ENCODE measurements around the gene GDPD5. TPM values are rescaled to one million over a fixed set of nuclear protein-coding genes. Genes with fewer than 3 reads are reported as not detected.

The GDPD5 gene
- total RNA-seq, 1 donor from 2014 or later, result 7.5 TPM

- peak; percentile 86 for DNase-seq
Observed at GRCh38 chr11:75445315-75445953, 80.3 kb downstream of the GDPD5 start.

GRCh38 chr11:75443043-75443442, 82.7 kb downstream of the GDPD5 start:
- no peak for DNase-seq

DNA sequence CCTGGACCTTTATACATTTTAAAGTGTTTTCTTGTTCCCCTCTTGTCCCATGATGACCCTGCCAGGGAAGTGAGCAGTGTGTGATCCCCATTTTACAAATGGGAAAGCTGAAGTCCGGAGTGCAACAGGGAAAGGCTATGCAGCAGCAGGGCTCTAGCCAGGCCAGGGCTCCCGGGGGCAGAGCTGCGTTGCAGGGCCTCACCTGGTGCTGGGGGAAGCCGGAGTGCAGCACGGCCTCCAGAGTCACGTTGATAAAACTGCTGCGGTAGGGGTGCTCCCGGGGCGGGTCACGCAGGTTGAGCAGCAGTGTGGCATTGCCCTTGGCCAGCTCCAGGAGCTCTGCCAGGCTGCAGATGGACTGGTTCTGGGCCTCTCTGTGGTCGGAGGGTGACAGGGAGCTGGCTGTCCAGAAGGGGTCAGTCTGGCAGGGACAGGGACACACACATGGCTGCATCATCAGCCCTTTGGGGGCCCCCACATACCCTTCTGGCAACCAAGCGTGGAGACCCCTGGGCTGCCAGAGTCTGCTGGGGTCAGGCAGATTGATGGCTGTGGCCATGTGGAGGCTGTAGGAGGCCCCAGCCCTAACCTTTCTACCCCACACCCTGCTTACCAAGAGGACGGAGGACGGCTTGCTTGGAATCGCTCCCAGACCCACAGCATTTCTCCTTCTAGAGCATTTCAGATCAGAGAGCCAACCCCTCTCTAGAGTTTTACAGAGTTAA, 83.4 kb downstream of the GDPD5 start:
- DNase-seq, result no peak

- no peak for DNase-seq
Observed at GRCh38 chr11:75441804-75442132, 84.0 kb downstream of the GDPD5 start.

- DNase-seq, result no peak
Observed at GRCh38 chr11:75440960-75441803, 84.6 kb downstream of the GDPD5 start.

DNA sequence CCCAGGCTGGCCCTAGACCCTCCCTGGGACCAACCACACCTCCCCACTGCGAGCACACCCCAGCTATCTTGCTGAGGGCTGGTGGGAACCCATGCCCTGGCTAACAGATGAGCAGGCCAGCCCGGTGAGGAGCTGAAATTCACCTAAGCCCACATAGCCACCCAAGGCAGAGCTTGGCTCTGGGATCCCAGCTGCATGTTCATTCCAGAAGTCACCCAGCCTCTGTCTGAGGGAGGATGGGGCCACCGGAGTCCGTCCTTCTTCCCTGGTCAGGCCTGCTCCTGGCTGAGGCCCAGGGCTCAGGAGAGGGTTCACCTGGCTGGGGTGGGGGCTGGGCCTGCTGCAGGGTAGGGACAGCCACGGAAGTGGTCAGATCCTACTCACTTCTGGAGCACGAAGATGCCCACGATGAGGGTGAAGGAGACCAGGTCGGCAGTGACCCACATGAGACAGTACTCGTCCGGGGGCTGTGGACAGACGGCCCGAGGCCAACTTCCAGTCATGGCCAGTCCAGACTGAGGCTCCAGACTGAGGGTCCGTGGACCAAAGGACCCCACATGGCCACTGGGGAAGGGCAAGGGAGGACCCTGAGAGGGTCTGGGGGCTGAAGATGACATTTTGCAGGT, 86.1 kb downstream of the GDPD5 start:
- DNase-seq, result no peak

DNA sequence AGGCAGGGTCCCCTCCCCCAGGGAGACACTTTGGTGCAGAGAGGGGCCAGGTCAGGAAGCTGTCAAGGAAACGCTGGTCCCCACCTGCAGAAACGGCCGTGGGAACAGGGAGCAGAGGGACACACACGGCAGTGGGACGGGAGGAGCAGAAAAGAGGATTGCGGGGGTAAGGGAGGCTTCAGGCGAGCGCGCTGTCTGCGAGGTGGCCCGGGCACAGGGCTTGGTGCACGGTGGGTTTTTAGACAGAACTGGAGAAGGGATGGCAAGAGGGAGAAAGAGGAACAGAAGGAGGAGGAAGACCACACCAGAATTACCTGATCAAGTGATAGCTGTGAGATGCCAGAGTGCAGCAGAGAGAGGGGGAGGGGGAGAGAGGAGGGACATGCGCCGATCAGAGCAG, 86.7 kb downstream of the GDPD5 start:
- no peak for DNase-seq

DNA sequence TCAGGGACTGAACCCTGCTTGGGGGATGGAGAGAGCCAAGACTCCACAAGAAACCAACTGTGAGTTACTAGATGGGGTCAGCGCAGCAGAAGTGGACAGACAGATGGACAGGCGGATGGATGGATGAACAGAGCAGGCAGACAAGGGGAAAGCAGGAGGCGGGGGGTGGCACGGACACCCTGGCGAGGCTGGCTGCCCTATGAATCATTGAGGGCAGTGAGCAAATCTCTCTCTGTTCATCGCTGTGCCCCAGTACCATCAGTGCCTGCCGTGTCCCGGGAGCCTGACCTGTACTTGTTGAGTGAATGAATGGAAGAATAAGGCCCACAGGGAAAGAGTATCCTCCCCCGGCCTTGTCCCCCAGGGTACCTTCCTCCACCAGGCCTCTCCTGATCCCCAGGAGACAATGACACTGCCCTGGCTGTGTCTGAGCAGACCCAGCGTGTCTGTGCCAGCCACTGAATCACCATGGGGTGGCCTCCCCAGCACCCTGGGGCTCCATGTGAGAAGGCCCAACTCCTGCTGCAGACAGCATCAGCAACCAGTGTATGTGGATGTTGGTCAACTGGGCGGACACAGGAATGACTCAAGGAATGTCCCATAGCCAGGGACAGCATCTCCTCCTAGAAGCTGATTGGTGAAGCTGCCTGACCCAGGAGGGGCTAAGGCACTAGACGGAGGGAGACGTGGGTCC, 87.6 kb downstream of the GDPD5 start:
- no peak for DNase-seq

DNA sequence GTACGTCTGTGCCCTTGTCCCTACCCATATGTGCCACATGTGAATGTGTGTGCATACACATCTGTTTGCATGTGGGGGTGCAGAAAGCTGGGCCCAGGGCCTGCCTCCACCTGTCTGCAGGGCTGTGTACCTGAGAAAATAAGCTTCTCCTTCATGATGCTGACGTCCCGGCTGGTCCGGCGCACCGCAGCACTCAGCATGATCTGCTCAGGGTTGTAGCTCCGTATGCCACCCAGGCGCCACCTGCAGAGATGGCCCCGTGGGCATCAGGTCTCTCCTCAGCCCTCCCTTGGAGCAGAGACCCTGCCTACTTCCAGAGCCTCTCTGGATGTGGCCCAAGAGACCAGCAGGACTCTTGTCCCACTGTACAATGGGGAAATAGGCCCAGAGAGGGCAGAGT, 88.9 kb downstream of the GDPD5 start:
- DNase-seq, result no peak

- no peak for DNase-seq
Observed at GRCh38 chr11:75435571-75435925, 90.2 kb downstream of the GDPD5 start.

GRCh38 chr11:75434886-75435570, 90.7 kb downstream of the GDPD5 start:
- DNase-seq, result no peak

GRCh38 chr11:75434051-75434450, 91.7 kb downstream of the GDPD5 start:
- no peak for DNase-seq

- DNase-seq, result no peak
Observed at GRCh38 chr11:75433443-75433842, 92.3 kb downstream of the GDPD5 start.

- no peak for DNase-seq
Observed at GRCh38 chr11:75432911-75433321, 92.8 kb downstream of the GDPD5 start, which contains the start of gene KLHL35. Gene KLHL35 (minus strand): TSS chr11:75433203. CDS start chr11:75430629, 2,574 bp downstream.

DNA sequence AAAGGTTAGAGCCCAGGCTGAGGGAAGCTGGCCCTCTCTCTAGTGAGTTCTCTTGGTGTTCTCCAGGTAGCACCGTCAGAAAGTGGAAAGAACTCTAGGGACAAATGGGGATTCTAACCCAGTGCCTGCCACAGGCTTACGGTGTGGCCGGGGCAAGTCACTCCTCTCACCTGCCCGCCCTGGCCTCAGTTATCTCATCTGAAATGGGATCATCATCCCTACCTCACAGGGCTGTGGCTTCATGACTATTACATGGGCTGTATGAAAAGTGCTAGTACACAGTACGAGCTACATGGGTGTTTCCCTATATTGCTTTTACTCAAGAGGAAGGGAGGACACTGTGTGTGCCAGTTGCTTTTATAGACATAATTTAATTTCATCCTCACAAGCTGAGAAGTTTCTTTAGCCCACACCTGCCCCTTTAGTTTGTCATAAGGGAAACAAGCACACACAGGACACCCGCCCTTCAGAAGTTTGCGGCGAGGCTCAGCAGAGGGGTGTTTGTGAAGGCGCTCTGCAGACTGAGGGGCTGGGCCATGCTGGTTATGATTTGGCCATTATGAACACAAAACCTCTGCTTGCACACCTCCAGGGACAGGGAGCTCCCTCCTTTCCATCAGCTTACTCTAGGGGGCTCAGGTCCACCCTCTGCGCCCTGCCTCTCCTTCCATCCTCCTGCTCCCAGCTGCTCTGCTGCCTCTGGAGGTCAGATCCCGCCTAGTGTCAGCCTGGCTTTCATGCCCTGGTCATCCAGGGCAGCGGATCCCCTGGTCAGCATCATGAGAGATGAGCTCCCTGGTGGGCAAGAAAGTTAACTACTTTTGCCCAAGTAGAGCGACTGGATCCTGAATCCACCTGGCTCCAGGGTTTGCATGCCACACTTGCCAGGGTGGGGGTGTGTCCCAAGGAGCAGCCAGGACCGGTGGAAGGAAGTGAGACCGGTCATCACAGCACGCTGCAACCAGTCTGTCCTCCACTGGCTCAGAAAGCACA, 93.9 kb downstream of the GDPD5 start:
- no peak for DNase-seq

- DNase-seq, result no peak
Observed at GRCh38 chr11:75430714-75431532, 94.8 kb downstream of the GDPD5 start.

GRCh38 chr11:75429902-75430713, 95.6 kb downstream of the GDPD5 start:
- peak; percentile 81 for DNase-seq

GRCh38 chr11:75429641-75429901, 96.2 kb downstream of the GDPD5 start:
- DNase-seq, result no peak

All from tongue (tissue), 2 donors.